Nucleus accumbens (tissue), 56 donors: Measurements from ENCODE around the gene WBP2NL.
"Not testable (repeated sequence)": the region's sequence is repeated elsewhere in the genome, so short reads cannot be mapped to it uniquely, and the experiment has no call there.

Source experiments
- DNase-seq, 56 donors: peaks; one replicate each; lab custom pipeline; 2025; lab: John Stamatoyannopoulos, UW

WBP2NL gene

GRCh38 chr22:42068291-42068690 lies 69.7 kb downstream of the WBP2NL start:
- DNase-seq, result no peak

- DNase-seq, result peak in 2 of 56 donors; percentile 41 to 45
Observed at GRCh38 chr22:42069801-42070516, 71.4 kb downstream of the WBP2NL start.

- DNase-seq, result peak; percentile 52 to 96 (median 88)
Observed at GRCh38 chr22:42070517-42071422, 72.2 kb downstream of the WBP2NL start, which contains the start of gene NAGA. Gene NAGA, minus strand, starts transcription at chr22:42070812. Its CDS starts 515 bp downstream, at chr22:42070297.

GRCh38 chr22:42071508-42071907 lies 72.9 kb downstream of the WBP2NL start:
- DNase-seq, result not testable (repeated sequence)

- DNase-seq, result no peak
Observed at GRCh38 chr22:42072606-42073330, 74.2 kb downstream of the WBP2NL start.

- DNase-seq, result no peak
Observed at GRCh38 chr22:42073621-42074041, 75.0 kb downstream of the WBP2NL start.

GRCh38 chr22:42074132-42074811 lies 75.7 kb downstream of the WBP2NL start, which contains the start of gene PHETA2:
Gene PHETA2, plus strand, starts transcription at chr22:42074248. Its CDS starts 3,046 bp downstream, at chr22:42077294.
- peak in 2 of 56 donors; percentile 28 for DNase-seq

GRCh38 chr22:42074846-42075676 lies 76.5 kb downstream of the WBP2NL start:
- no peak for DNase-seq

- no peak for DNase-seq
Observed at GRCh38 chr22:42076764-42077485, 78.3 kb downstream of the WBP2NL start.

GRCh38 chr22:42077486-42078125 lies 79.0 kb downstream of the WBP2NL start:
- no peak for DNase-seq
